K562 (cell line): Measurements from ENCODE around the gene KRT6C.

Experiments used
- CTCF ChIP-seq, 3 experiments: IDR thresholded peaks in 2 of 3; conservative IDR thresholded peaks in 1 of 3; 2 replicates each; pipeline ENCODE4 v1.5.1; 2011 to 2012; ENCODE audit warnings: low read length in 3 of 3, mild to moderate bottlenecking in 3 of 3, control low read depth in 2 of 3, improper control_type of control experiment in 1 of 3, inconsistent platforms in 1 of 3, low read depth in 1 of 3, mixed read lengths in 1 of 3, moderate library complexity in 1 of 3; ENCODE audit not compliant: insufficient read depth in 2 of 3
- FOXA1 ChIP-seq: fragments of 450-650 bp; IDR thresholded peaks from 2 replicates; pipeline ENCODE4 v1.6.1; 2016; ENCODE audit warnings: mild to moderate bottlenecking, borderline replicate concordance

- TF ChIP-seq CTCF (IDR thresholded peaks at IDR 0.05 in 2 of 3, conservative IDR thresholded peaks at IDR 0.05 in 1 of 3; ENCODE audit: insufficient read depth in 2 of 3, low read depth in 1 of 3, low read length in 3 of 3) (no peak), FOXA1 (no peak)
Measured at GRCh38 chr12:52442600-52443061, 31.0 kb downstream of the KRT6C start.
